Measurements from ENCODE around the gene MOXD1. TPM values are rescaled to one million over a fixed set of nuclear protein-coding genes. Genes with fewer than 3 reads are reported as not detected.

The MOXD1 gene
- polyA plus RNA-seq, result 14.7 and 16.8 TPM in 2 replicates
- 17.8 and 18.8 TPM in 2 replicates for polyA minus RNA-seq

DNA sequence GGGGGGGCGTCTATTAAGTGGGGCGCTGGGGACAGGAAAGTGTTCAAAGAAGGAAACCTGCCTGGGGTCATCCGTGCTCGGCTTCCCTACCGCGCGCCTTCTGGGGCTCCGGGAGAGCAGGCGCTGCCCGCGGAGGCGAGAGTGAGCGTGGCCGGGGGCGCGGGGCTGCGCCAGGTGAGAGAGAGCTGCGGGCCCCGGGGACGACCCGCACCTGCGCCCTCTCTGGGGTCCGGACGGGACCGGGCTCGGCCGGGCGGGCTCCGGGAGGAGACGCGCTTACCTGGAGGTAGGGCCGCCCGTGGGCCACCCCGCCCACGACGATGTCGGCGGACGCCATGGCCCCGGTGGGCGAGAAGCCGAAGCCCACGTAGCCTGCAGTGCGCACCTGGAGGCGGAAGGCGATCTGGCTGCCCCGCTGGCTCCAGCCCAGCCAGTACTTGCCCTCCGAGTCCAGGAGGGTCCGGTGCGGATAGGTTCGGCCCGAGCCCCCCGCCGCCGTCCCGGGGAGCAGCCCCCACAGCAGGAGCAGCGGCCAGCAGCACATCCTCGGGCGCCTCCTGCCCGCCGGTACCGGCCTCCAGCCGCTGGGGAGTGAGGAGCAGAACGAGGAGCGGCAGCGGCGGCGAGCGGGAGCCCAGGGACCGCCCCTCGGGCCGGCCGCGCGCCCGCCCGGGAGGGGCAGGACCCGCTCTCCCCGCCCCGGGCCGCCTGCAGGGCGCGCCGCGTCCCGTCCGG is at the start of gene MOXD1:
Gene MOXD1 (minus strand): TSS at position 593 of the 735 bp plus-strand sequence. CDS start 49 bp downstream, at position 544.
- H2AFZ ChIP-seq (ENCODE audit: low read depth, low read length), result peak within 1 kb of the TSS; percentile 21
- H3F3A ChIP-seq (ENCODE audit: insufficient read depth, low read length, poor library complexity, severe bottlenecking), result no peaks in the 10 kb centered on the region
- no peaks in the 10 kb centered on the region for H3K36me3 ChIP-seq (ENCODE audit: insufficient read depth, low read length)
- H3K9me2 ChIP-seq (ENCODE audit: insufficient read depth, low read length), result no peaks in the 10 kb centered on the region
- peak within 1 kb of the TSS; percentile 87 for H3K4me3 ChIP-seq (ENCODE audit: low read length)
- peak within 1 kb of the TSS; percentile 67 for H3K9ac ChIP-seq (ENCODE audit: low read length)
- H3K79me2 ChIP-seq (replicated peaks; ENCODE audit: insufficient read depth, low read length), result no peaks in the 10 kb centered on the region
- no peak within 1 kb of the TSS for H3K27ac ChIP-seq (ENCODE audit: low read length)
- H3K27me3 ChIP-seq (ENCODE audit: insufficient read depth, low read depth, low read length), result peaks cover 33% of the 10 kb centered on the region
- TF ChIP-seq CTCF (IDR thresholded peaks at IDR 0.05; ENCODE audit: poor library complexity, severe bottlenecking) (peak; percentile 49), RAD21 (conservative IDR thresholded peaks at IDR 0.05) (no peak), SMC3 (conservative IDR thresholded peaks at IDR 0.05; ENCODE audit: poor library complexity) (peak; percentile 35)
- H3K9me3 ChIP-seq (ENCODE audit: low read length), result no peaks in the 10 kb centered on the region
- peak within 1 kb of the TSS; percentile 37 for H3K4me2 ChIP-seq (ENCODE audit: low read length)
- H4K20me1 ChIP-seq (ENCODE audit: insufficient read depth), result no peaks in the 10 kb centered on the region

- Histone ChIP-seq H4K20me1 (ENCODE audit: insufficient read depth) (no peaks in the 10 kb centered on the region), H3K79me2 (replicated peaks; ENCODE audit: insufficient read depth, low read length) (no peaks in the 10 kb centered on the region), H3K36me3 (ENCODE audit: insufficient read depth, low read length) (no peaks in the 10 kb centered on the region), H3K4me3 (ENCODE audit: low read length) (no peak overlapping the region), H3K27me3 (ENCODE audit: insufficient read depth, low read depth, low read length) (no peaks in the 10 kb centered on the region), H3K9me2 (ENCODE audit: insufficient read depth, low read length) (no peaks in the 10 kb centered on the region), H2AFZ (ENCODE audit: low read depth, low read length) (no peak overlapping the region), H3K9me3 (ENCODE audit: low read length) (no peaks in the 10 kb centered on the region), H3F3A (ENCODE audit: insufficient read depth, low read length, poor library complexity, severe bottlenecking) (no peaks in the 10 kb centered on the region), H3K9ac (ENCODE audit: low read length) (no peak overlapping the region), H3K4me2 (ENCODE audit: low read length) (no peak overlapping the region), H3K27ac (ENCODE audit: low read length) (no peak overlapping the region)
- TF ChIP-seq CTCF (IDR thresholded peaks at IDR 0.05; ENCODE audit: poor library complexity, severe bottlenecking), result no peak
- no peak for TF ChIP-seq EP300 (conservative IDR thresholded peaks at IDR 0.05; ENCODE audit: poor library complexity, severe bottlenecking)
- TF ChIP-seq MXI1 (conservative IDR thresholded peaks at IDR 0.05; ENCODE audit: poor library complexity, severe bottlenecking), result no peak
- no peak for TF ChIP-seq TAF1 (IDR thresholded peaks at IDR 0.05; ENCODE audit: low read depth)
- TF ChIP-seq, protein P1, sequence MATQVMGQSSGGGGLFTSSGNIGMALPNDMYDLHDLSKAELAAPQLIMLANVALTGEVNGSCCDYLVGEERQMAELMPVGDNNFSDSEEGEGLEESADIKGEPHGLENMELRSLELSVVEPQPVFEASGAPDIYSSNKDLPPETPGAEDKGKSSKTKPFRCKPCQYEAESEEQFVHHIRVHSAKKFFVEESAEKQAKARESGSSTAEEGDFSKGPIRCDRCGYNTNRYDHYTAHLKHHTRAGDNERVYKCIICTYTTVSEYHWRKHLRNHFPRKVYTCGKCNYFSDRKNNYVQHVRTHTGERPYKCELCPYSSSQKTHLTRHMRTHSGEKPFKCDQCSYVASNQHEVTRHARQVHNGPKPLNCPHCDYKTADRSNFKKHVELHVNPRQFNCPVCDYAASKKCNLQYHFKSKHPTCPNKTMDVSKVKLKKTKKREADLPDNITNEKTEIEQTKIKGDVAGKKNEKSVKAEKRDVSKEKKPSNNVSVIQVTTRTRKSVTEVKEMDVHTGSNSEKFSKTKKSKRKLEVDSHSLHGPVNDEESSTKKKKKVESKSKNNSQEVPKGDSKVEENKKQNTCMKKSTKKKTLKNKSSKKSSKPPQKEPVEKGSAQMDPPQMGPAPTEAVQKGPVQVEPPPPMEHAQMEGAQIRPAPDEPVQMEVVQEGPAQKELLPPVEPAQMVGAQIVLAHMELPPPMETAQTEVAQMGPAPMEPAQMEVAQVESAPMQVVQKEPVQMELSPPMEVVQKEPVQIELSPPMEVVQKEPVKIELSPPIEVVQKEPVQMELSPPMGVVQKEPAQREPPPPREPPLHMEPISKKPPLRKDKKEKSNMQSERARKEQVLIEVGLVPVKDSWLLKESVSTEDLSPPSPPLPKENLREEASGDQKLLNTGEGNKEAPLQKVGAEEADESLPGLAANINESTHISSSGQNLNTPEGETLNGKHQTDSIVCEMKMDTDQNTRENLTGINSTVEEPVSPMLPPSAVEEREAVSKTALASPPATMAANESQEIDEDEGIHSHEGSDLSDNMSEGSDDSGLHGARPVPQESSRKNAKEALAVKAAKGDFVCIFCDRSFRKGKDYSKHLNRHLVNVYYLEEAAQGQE (IDR thresholded peaks at IDR 0.05; ENCODE audit: borderline replicate concordance), result no peak
- TF ChIP-seq POLR2AphosphoS5 (IDR thresholded peaks at IDR 0.05), result no peak
- no peak for TF ChIP-seq RAD21 (conservative IDR thresholded peaks at IDR 0.05)
- TF ChIP-seq EZH2 (IDR thresholded peaks at IDR 0.05; ENCODE audit: borderline replicate concordance, insufficient read depth, low read length, poor library complexity, severe bottlenecking), result no peak
- no peak for TF ChIP-seq SMC3 (conservative IDR thresholded peaks at IDR 0.05; ENCODE audit: poor library complexity)
These were observed 45.6 kb upstream of the MOXD1 start for GRCh38 chr6:132446855-132447241.
